ENCODE measurements around the gene GLRX. TPM values are rescaled to one million over a fixed set of nuclear protein-coding genes. Genes with fewer than 3 reads are reported as not detected.

GLRX gene
- total RNA-seq, 4 donors from 2014 or later = 126 to 311 (median 181) TPM

GRCh38 chr5:95797301-95797700 is 25.2 kb downstream of the GLRX start:
- Histone ChIP-seq H3K27ac (no peak overlapping the region), H3K4me3 (no peak overlapping the region), H3K27me3 (no peaks in the 10 kb centered on the region), H3K36me3 (peaks cover 0 to 5% (median 0%) of the 10 kb centered on the region in 3 donors), H3K4me1 (peaks cover 0 to 29% (median 0%) of the 10 kb centered on the region in 4 donors), H3K9me3 (no peaks in the 10 kb centered on the region)
- DNase-seq = no peak
- TF ChIP-seq CTCF (IDR thresholded peaks at IDR 0.05) (no peak), POLR2A (IDR thresholded peaks at IDR 0.05) (no peak)

GRCh38 chr5:95794070-95794516 is 28.4 kb downstream of the GLRX start:
- no peak overlapping the region for H3K27ac ChIP-seq
- no peak for DNase-seq
- H3K9me3 ChIP-seq = no peaks in the 10 kb centered on the region
- peaks cover 0 to 9% (median 0%) of the 10 kb centered on the region in 4 donors for H3K4me1 ChIP-seq
- H3K36me3 ChIP-seq = peaks cover 0 to 14% (median 0%) of the 10 kb centered on the region in 3 donors
- no peaks in the 10 kb centered on the region for H3K27me3 ChIP-seq
- H3K4me3 ChIP-seq = no peak overlapping the region
- TF ChIP-seq CTCF (IDR thresholded peaks at IDR 0.05) (no peak), POLR2A (IDR thresholded peaks at IDR 0.05) (no peak)

- peaks cover 0 to 23% (median 0%) of the 10 kb centered on the region in 3 donors for H3K36me3 ChIP-seq
- no peak overlapping the region for H3K4me3 ChIP-seq
- H3K9me3 ChIP-seq = no peaks in the 10 kb centered on the region
- no peak for DNase-seq
- no peaks in the 10 kb centered on the region for H3K27me3 ChIP-seq
- no peak overlapping the region for H3K27ac ChIP-seq
- TF ChIP-seq CTCF (IDR thresholded peaks at IDR 0.05) = no peak
- TF ChIP-seq POLR2A (IDR thresholded peaks at IDR 0.05) = no peak
- peaks cover 0 to 8% (median 0%) of the 10 kb centered on the region in 4 donors for H3K4me1 ChIP-seq
These were observed 30.8 kb downstream of the GLRX start for GRCh38 chr5:95791751-95792150.

- TF ChIP-seq POLR2A (IDR thresholded peaks at IDR 0.05) (no peak), CTCF (IDR thresholded peaks at IDR 0.05) (no peak)
- Histone ChIP-seq H3K36me3 (peaks cover 0 to 38% (median 0%) of the 10 kb centered on the region in 3 donors), H3K9me3 (no peaks in the 10 kb centered on the region), H3K4me3 (no peak overlapping the region), H3K4me1 (peaks cover 0 to 8% (median 0%) of the 10 kb centered on the region in 4 donors), H3K27me3 (no peaks in the 10 kb centered on the region), H3K27ac (no peak overlapping the region)
- no peak for DNase-seq
These were observed 34.0 kb downstream of the GLRX start for GRCh38 chr5:95788493-95788892.

- Histone ChIP-seq H3K27me3 (no peaks in the 10 kb centered on the region), H3K27ac (no peak overlapping the region), H3K4me1 (peaks cover 0 to 8% (median 0%) of the 10 kb centered on the region in 4 donors), H3K9me3 (no peaks in the 10 kb centered on the region), H3K36me3 (peaks cover 0 to 29% (median 0%) of the 10 kb centered on the region in 3 donors), H3K4me3 (no peak overlapping the region)
- TF ChIP-seq POLR2A (IDR thresholded peaks at IDR 0.05) (no peak), CTCF (IDR thresholded peaks at IDR 0.05) (no peak)
- no peak for DNase-seq
These were observed 35.6 kb downstream of the GLRX start for GRCh38 chr5:95786821-95787418.

All from Peyer's patch (tissue), 4 donors.